NB4 (cell line): ENCODE measurements around the gene KLF11.
A peak's percentile ranks its signal among the peaks of the same experiment; 100 is the strongest.
"Not testable (repeated sequence)": the region's sequence is repeated elsewhere in the genome, so short reads cannot be mapped to it uniquely, and the experiment has no call there.

Experiments used
- DNase-seq: peaks from one replicate; pipeline ENCODE4 v3.0.0; 2010; ENCODE audit warnings: low read depth
- H3K4me3 ChIP-seq: one replicate; pipeline ENCODE4 v1.5.1; 2011; ENCODE audit warnings: mild to moderate bottlenecking, low read depth, low read length, moderate library complexity
- MYC ChIP-seq: IDR thresholded peaks from 2 replicates; pipeline ENCODE4 v1.6.1; 2011; ENCODE audit warnings: low read depth, low read length
- POLR2A ChIP-seq: IDR thresholded peaks from 2 replicates; pipeline ENCODE4 v1.6.1; 2011; ENCODE audit warnings: mild to moderate bottlenecking; ENCODE audit not compliant: insufficient read length; ENCODE audit errors: extremely low read depth
- TF ChIP-seq, protein P1 (sequence below): IDR thresholded peaks from one replicate; pipeline ENCODE4 v1.5.1; 2012; ENCODE audit warnings: low read depth, low read length
- TF ChIP-seq, protein P2 (sequence below): IDR thresholded peaks from 2 replicates; pipeline ENCODE4 v1.6.1; 2011; ENCODE audit warnings: low read depth, low read length

The KLF11 gene

DNA sequence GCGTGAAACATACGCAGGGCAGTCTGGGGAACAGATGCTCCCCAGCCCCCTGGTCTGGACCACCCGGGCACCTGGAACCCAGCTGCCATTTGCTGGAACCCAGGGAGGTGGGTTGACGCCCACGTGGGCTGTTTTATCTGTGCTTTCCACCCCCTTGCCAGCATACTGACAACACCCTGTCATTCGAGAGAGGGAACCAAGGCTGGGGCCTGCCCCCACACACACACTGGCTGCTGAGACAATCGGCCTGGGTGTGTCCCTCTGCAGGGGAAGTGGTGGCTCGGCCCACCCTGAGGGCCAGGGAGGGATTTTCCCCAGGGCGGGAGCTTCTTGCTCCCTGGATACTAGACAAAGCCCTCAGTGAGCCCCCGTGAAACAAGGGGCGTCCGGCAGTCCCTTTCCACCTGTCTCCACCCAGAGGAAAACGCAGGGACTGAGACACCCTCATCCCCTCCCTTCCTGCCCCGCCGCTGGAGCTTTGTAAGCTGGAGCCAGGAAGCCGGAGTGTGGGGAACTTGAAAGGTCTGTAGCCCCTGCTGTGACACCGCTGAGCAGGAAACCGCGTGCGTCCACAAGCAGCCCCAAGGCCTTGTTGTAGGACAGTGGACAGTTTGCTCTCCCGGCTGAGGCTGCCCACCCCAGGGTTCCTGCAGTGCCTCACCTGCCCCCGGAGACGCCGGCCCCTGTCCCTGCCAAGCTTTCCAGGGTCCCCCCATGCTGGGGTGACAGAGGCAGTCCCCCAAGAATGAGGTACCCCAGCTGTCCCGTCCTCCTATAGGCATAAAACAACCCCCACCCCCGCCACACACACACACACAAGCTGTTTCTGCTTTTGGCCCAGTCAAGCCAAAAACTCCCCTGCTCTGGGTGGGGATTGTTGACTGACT is 14.1 kb upstream of the KLF11 start:
- TF ChIP-seq, protein P1, sequence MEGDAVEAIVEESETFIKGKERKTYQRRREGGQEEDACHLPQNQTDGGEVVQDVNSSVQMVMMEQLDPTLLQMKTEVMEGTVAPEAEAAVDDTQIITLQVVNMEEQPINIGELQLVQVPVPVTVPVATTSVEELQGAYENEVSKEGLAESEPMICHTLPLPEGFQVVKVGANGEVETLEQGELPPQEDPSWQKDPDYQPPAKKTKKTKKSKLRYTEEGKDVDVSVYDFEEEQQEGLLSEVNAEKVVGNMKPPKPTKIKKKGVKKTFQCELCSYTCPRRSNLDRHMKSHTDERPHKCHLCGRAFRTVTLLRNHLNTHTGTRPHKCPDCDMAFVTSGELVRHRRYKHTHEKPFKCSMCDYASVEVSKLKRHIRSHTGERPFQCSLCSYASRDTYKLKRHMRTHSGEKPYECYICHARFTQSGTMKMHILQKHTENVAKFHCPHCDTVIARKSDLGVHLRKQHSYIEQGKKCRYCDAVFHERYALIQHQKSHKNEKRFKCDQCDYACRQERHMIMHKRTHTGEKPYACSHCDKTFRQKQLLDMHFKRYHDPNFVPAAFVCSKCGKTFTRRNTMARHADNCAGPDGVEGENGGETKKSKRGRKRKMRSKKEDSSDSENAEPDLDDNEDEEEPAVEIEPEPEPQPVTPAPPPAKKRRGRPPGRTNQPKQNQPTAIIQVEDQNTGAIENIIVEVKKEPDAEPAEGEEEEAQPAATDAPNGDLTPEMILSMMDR = no peak
- TF ChIP-seq, protein P2, sequence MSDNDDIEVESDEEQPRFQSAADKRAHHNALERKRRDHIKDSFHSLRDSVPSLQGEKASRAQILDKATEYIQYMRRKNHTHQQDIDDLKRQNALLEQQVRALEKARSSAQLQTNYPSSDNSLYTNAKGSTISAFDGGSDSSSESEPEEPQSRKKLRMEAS = peak; percentile 90
- peak; percentile 83 for TF ChIP-seq MYC
- TF ChIP-seq POLR2A = peak; percentile 33
- DNase-seq = peak; percentile 97
- peak overlapping the region; percentile 64 for H3K4me3 ChIP-seq

DNA sequence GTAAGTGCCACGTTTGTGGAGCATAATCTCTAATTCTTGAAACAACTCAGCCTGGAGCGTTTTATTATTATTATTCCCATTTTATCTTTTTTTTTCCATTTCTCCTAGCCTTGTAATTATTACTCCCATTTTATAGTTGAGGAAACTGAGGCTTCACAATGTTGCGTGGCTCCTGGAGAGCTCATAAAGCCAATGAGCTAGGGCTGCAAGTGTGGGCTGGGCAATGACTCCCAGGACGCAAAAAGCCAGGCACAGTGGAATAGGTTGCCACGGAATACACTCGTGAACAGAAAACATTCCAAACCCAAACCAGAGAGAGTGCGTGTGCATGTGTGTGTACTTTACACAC is 13.5 kb upstream of the KLF11 start:
- no peak for DNase-seq
- TF ChIP-seq POLR2A (no peak), MYC (no peak)
- TF ChIP-seq, protein P2 = no peak
- TF ChIP-seq, protein P1 = no peak
- peak overlapping the region; percentile 64 for H3K4me3 ChIP-seq

DNA sequence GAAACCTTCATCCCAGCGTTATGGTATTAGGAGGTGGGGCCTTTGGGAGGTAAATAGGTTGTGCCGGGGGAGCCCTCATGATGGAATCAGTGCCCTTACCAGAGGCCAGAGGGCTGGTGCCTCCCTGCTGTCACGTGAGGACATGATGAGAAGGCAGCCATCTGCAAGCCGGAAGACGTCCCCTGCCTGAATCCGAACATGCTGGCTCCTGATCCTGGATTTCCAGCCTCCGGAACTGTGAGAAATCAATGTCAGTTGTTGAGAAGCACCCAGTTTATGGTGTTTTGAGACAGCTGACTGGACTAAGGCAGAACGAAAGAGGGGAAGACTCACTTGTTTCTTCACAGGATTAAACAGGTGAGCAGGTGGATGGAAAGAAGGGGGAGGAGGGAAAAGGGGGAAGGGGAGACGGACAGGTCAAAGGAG is 13.0 kb upstream of the KLF11 start:
- TF ChIP-seq, protein P2 = no peak
- no peak for TF ChIP-seq MYC
- TF ChIP-seq, protein P1 = no peak
- no peak for TF ChIP-seq POLR2A
- DNase-seq = no peak
- H3K4me3 ChIP-seq = no peak overlapping the region

DNA sequence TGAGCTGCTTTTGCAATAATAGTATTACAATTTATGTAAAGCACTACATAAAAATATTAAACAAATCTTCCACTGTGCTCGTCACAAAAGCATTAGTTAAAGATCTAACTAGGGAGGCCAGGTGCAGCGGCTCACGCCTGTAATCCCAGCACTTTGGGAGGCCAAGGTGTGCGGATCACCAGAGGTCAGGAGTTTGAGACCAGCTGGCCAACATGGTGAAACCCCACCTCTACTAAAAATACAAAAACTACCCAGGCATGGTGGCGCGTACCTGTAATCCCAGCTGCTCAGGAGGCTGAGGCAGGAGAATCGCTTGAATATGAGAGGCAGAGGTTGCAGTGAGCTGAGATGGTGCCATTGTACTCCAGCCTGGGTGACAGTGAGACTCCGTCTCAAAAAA is 12.6 kb upstream of the KLF11 start:
- not testable (repeated sequence) for H3K4me3 ChIP-seq, DNase-seq

DNA sequence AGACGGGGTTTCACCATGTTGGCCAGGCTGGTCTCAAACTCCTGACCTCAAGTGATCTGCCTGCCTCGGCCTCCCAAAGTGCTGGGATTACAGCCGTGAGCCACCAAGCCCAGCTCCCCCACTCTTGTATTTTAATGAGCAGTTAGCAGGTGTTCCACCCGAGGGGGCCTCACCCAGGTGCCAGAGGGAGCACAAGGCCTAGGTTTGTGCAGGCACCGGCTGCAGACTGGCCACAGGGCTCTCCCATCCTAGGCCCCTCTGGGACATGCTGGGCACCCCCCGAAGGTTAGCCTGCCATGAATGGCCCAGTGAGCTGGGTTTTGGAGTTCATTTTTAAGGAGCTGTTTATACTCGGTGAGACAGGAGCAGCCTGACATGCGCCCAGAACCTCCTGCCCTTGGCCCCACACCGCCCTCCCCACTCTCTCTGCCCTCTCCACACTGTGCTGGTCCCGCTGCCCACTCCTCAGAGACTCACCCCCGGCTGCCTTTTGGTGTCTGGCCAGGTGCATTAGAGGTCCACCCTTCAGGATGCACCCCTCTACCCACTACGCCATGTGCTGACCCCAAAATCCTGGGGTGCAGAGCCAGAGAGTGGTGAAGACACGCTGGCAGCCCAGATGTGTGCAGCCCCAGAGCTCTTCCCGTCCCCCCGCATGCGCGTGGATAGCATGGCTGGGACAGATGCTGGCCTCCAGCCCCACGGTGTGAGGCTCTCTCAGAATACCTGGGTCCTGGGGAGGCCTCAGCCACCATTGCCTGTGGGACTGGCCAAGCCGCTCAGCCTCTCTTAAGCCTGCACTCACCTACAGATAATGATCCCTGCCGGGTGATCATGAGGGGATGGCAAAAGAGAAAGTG is 11.2 kb upstream of the KLF11 start:
- no peak for DNase-seq
- no peak overlapping the region for H3K4me3 ChIP-seq
- TF ChIP-seq MYC (no peak), POLR2A (no peak)
- TF ChIP-seq, protein P1 = no peak
- TF ChIP-seq, protein P2 = no peak

DNA sequence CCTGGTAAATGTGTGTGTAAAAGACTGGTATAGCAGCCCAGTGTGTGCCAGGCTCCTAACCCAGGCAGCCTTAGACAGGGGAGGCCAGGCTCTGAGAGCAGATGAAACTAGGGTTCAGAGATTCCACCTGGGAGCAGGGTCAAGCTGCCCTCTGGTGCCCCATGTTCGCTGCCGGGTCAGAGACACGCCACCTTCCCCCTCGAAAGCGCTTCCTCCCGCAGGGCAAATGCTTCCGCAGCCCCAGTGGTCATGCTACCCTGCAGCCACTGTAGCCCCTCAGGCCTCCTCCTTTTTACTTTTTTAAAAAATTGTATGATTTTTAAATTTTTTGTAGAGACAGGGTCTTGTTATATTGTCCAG is 10.6 kb upstream of the KLF11 start:
- H3K4me3 ChIP-seq = no peak overlapping the region
- TF ChIP-seq POLR2A = no peak
- TF ChIP-seq, protein P2 = no peak
- TF ChIP-seq, protein P1 = no peak
- no peak for TF ChIP-seq MYC
- DNase-seq = no peak
